K562 (cell line): ENCODE measurements around the gene TUBA1B. TPM values are rescaled to one million over a fixed set of nuclear protein-coding genes. Genes with fewer than 3 reads are reported as not detected.

Experiments
- ASH1L ChIP-seq: fragments of 450-650 bp; IDR thresholded peaks from 2 replicates; pipeline ENCODE4 v1.6.1; 2018; ENCODE audit warnings: borderline replicate concordance, mild to moderate bottlenecking, low read depth; ENCODE audit not compliant: partially characterized antibody
- CBX2 ChIP-seq: fragments of 200-600 bp; sonication (generic); IDR thresholded peaks from one replicate; pipeline ENCODE4 v1.6.1; 2012; ENCODE audit warnings: mild to moderate bottlenecking, low read length, inconsistent platforms; ENCODE audit not compliant: insufficient read depth, poor library complexity, severe bottlenecking
- EGR1 ChIP-seq: fragments of 450-650 bp; conservative IDR thresholded peaks from 2 replicates; pipeline ENCODE4 v1.6.1; 2017; ENCODE audit warnings: mild to moderate bottlenecking
- SOX6 ChIP-seq: fragments of 450-650 bp; IDR thresholded peaks from 2 replicates; pipeline ENCODE4 v1.6.1; 2014; ENCODE audit warnings: mild to moderate bottlenecking
- SUPT5H ChIP-seq: fragments of 450-650 bp; IDR thresholded peaks from 2 replicates; pipeline ENCODE4 v1.6.1; 2016
- TCF3 ChIP-seq: sonication (generic); formaldehyde crosslinking; IDR thresholded peaks from 2 replicates; pipeline ENCODE4 v1.4.0; 2020; ENCODE audit warnings: mild to moderate bottlenecking, missing genetic modification reagents
- XRCC3 ChIP-seq: fragments of 450-650 bp; IDR thresholded peaks from 2 replicates; pipeline ENCODE4 v1.6.1; 2017; ENCODE audit warnings: mild to moderate bottlenecking, moderate library complexity
- ZFP1 ChIP-seq: fragments of 450-650 bp; formaldehyde crosslinking; IDR thresholded peaks from 2 replicates; pipeline ENCODE4 v1.4.0; 2020; ENCODE audit warnings: mild to moderate bottlenecking, mixed read lengths
- polyA plus RNA-seq, 8 experiments: library from polyadenylated mRNA; depleted of rRNA in 4 of 8; stranded (reverse) in 5 of 8; unstranded in 3 of 8; fragments of >200 nt; fragmentation: Nextera tagmentation in 2 of 8; fragmentation: Illumina TruSeq in 1 of 8; extraction: Ambion mirVana in 2 of 8; extraction: Trizol in 1 of 8; gene quantifications; 2 replicates each; pipeline versions ENCODE4 v1.2.1 to v1.2.3, GENCODE V29; 2011 to 2014; ENCODE audit warnings: inconsistent platforms in 1 of 8, missing spikeins in 1 of 8
- total RNA-seq, 7 experiments: library from RNA; depleted of rRNA in 6 of 7; stranded (reverse); fragments of >200 nt in 6 of 7; fragmentation: Illumina TruSeq in 2 of 7; extraction: Trizol in 2 of 7; gene quantifications; 2 replicates each; pipeline versions ENCODE4 v1.2.1 to v1.2.3, GENCODE V29; 2011 to 2021; ENCODE audit warnings: low replicate concordance in 1 of 7
- TF ChIP-seq, protein P1 (sequence below): fragments of 250-450 bp; sonication (Bioruptor Pico); IDR thresholded peaks from 2 replicates; pipeline ENCODE4 v1.5.0; 2020; ENCODE audit warnings: mild to moderate bottlenecking, borderline replicate concordance
- TF ChIP-seq, protein P2 (sequence below), 2 experiments: fragments of 450-650 bp in 1 of 2; sonication (generic) in 1 of 2; formaldehyde crosslinking in 1 of 2; IDR thresholded peaks; 2 replicates each; pipeline versions ENCODE4 v1.7.1 to v1.9.0; 2016 to 2022; ENCODE audit warnings: inconsistent platforms in 1 of 2, mild to moderate bottlenecking in 1 of 2, missing genetic modification reagents in 1 of 2
- TF ChIP-seq, protein P3 (sequence below): fragments of 250-450 bp; sonication (Bioruptor Pico); IDR thresholded peaks from 2 replicates; pipeline ENCODE4 v1.5.0; 2022; ENCODE audit warnings: mild to moderate bottlenecking

The TUBA1B gene
- total and polyA plus RNA-seq, 9 of the 15 experiments (the other 6 are each of a cell fraction or from before 2014, with no cell fraction given) = 2,189 to 4,624 (median 2,628) TPM

DNA sequence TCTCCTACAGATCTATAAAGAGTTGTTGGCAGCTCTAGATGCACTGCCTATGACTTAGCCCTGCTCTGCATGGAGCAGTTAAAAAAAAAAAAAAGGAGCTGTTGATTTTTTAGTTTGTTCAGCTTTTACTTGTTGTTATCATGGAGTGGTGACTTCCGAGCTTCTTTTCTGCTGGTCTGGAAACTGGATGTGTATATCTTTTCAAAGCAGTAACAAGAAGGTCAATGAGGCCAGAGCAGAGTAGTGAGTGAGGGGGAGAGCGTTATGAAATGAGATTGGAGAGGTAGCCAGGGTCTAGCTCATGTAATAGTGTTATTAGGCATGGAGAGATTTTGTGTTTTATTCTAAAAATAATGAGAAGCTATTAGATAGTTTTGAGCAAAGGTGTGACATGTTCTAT, 13.2 kb upstream of the TUBA1B start (continued):
- TF ChIP-seq, protein P1, sequence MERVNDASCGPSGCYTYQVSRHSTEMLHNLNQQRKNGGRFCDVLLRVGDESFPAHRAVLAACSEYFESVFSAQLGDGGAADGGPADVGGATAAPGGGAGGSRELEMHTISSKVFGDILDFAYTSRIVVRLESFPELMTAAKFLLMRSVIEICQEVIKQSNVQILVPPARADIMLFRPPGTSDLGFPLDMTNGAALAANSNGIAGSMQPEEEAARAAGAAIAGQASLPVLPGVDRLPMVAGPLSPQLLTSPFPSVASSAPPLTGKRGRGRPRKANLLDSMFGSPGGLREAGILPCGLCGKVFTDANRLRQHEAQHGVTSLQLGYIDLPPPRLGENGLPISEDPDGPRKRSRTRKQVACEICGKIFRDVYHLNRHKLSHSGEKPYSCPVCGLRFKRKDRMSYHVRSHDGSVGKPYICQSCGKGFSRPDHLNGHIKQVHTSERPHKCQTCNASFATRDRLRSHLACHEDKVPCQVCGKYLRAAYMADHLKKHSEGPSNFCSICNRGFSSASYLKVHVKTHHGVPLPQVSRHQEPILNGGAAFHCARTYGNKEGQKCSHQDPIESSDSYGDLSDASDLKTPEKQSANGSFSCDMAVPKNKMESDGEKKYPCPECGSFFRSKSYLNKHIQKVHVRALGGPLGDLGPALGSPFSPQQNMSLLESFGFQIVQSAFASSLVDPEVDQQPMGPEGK (CRISPR knock-in tag) = no peak
- TF ChIP-seq ZFP1 (no peak), ASH1L (no peak), EGR1 (no peak), CBX2 (no peak), XRCC3 (no peak), SOX6 (no peak), TCF3 (peak; percentile 33), SUPT5H (no peak)
- TF ChIP-seq, protein P2, sequence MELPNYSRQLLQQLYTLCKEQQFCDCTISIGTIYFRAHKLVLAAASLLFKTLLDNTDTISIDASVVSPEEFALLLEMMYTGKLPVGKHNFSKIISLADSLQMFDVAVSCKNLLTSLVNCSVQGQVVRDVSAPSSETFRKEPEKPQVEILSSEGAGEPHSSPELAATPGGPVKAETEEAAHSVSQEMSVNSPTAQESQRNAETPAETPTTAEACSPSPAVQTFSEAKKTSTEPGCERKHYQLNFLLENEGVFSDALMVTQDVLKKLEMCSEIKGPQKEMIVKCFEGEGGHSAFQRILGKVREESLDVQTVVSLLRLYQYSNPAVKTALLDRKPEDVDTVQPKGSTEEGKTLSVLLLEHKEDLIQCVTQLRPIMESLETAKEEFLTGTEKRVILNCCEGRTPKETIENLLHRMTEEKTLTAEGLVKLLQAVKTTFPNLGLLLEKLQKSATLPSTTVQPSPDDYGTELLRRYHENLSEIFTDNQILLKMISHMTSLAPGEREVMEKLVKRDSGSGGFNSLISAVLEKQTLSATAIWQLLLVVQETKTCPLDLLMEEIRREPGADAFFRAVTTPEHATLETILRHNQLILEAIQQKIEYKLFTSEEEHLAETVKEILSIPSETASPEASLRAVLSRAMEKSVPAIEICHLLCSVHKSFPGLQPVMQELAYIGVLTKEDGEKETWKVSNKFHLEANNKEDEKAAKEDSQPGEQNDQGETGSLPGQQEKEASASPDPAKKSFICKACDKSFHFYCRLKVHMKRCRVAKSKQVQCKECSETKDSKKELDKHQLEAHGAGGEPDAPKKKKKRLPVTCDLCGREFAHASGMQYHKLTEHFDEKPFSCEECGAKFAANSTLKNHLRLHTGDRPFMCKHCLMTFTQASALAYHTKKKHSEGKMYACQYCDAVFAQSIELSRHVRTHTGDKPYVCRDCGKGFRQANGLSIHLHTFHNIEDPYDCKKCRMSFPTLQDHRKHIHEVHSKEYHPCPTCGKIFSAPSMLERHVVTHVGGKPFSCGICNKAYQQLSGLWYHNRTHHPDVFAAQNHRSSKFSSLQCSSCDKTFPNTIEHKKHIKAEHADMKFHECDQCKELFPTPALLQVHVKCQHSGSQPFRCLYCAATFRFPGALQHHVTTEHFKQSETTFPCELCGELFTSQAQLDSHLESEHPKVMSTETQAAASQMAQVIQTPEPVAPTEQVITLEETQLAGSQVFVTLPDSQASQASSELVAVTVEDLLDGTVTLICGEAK (IDR thresholded peaks at IDR 0.05) = no peak
- TF ChIP-seq, protein P2 (CRISPR knock-in tag; IDR thresholded peaks at IDR 0.05) = no peak
- TF ChIP-seq, protein P3, sequence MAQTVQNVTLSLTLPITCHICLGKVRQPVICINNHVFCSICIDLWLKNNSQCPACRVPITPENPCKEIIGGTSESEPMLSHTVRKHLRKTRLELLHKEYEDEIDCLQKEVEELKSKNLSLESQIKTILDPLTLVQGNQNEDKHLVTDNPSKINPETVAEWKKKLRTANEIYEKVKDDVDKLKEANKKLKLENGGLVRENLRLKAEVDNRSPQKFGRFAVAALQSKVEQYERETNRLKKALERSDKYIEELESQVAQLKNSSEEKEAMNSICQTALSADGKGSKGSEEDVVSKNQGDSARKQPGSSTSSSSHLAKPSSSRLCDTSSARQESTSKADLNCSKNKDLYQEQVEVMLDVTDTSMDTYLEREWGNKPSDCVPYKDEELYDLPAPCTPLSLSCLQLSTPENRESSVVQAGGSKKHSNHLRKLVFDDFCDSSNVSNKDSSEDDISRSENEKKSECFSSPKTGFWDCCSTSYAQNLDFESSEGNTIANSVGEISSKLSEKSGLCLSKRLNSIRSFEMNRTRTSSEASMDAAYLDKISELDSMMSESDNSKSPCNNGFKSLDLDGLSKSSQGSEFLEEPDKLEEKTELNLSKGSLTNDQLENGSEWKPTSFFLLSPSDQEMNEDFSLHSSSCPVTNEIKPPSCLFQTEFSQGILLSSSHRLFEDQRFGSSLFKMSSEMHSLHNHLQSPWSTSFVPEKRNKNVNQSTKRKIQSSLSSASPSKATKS (CRISPR knock-in tag) = no peak
